Endothelial cell of umbilical vein (primary cell): ENCODE measurements around the gene LRRC28. TPM values are rescaled to one million over a fixed set of nuclear protein-coding genes. Genes with fewer than 3 reads are reported as not detected.

Experiments
- BruUV-seq: library from RNA; stranded (reverse); fragments of 400-500 nt; replicated peaks from 2 replicates; lab custom pipeline; 2021; lab: Mats Ljungman, UMichigan
- CTCF ChIA-PET: fragments of 300-600, 350-600 bp; sonication (Branson Sonifier 250); formaldehyde crosslinking; loops from one replicate; lab custom pipeline; 2021; ENCODE audit warnings: antibody characterized with exemption, inconsistent platforms; lab: Charles Lee
- POLR2A ChIA-PET: fragments of 300-600, 350-600 bp; sonication (Branson Sonifier 250); formaldehyde crosslinking; loops from one replicate; lab custom pipeline; 2021; ENCODE audit warnings: antibody characterized with exemption, inconsistent platforms; lab: Charles Lee
- DNase-seq: peaks from one replicate; pipeline ENCODE4 v3.0.0-alpha.2; 2011; ENCODE audit warnings: low read depth, low spot score
- FAIRE-seq: peaks from 2 replicates; lab custom pipeline; 2011; peaks lifted over from hg19 to GRCh38; lab: Jason Lieb, UNC
- H2AFZ ChIP-seq: 2 replicates; pipeline ENCODE4 v1.6.0; 2012; ENCODE audit warnings: low read depth, low read length, control low read depth, inconsistent platforms
- H3K27ac ChIP-seq: 2 replicates; pipeline ENCODE4 v1.5.1; 2011; ENCODE audit warnings: low read depth, mild to moderate bottlenecking, control low read depth, low read length, moderate library complexity; ENCODE audit not compliant: insufficient read depth
- H3K27me3 ChIP-seq, 2 experiments: 2 replicates each; pipeline versions ENCODE4 v1.6.0 to v1.6.1; 2011; ENCODE audit warnings: low read length in 2 of 2, mixed read lengths in 1 of 2; ENCODE audit not compliant: control insufficient read depth in 2 of 2, insufficient read depth in 2 of 2
- H3K36me3 ChIP-seq, 2 experiments: 2 replicates in 1 of 2; 3 replicates in 1 of 2; pipeline ENCODE4 v1.5.1; 2011; ENCODE audit warnings: low read length in 2 of 2, mild to moderate bottlenecking in 1 of 2, moderate library complexity in 1 of 2; ENCODE audit not compliant: control insufficient read depth in 2 of 2, insufficient read depth in 2 of 2; ENCODE audit errors: extremely low read depth in 1 of 2
- H3K4me1 ChIP-seq: 3 replicates; pipeline ENCODE4 v1.5.1; 2011; ENCODE audit warnings: mild to moderate bottlenecking, low read length; ENCODE audit not compliant: control insufficient read depth, insufficient read depth; ENCODE audit errors: extremely low read depth
- H3K4me2 ChIP-seq: 2 replicates; pipeline ENCODE4 v1.6.1; 2011; ENCODE audit warnings: low read length, control low read depth, mixed read lengths; ENCODE audit not compliant: insufficient read depth
- H3K4me3 ChIP-seq, 3 experiments: fragments of 200-600 bp in 1 of 3; sonication (generic), shearing (Covaris generic) in 1 of 3; replicated peaks in 1 of 3; 2 replicates each; pipeline ENCODE4 v1.5.1; 2011 to 2016; ENCODE audit warnings: control low read depth in 3 of 3, low read length in 3 of 3, mild to moderate bottlenecking in 2 of 3, inconsistent platforms in 1 of 3, low read depth in 1 of 3, moderate library complexity in 1 of 3; ENCODE audit not compliant: insufficient read depth in 1 of 3
- H3K79me2 ChIP-seq: 2 replicates; pipeline ENCODE4 v1.6.0; 2012; ENCODE audit warnings: low read length, inconsistent platforms; ENCODE audit not compliant: control insufficient read depth, insufficient read depth
- H3K9ac ChIP-seq: replicated peaks from 2 replicates; pipeline ENCODE3; 2011; ENCODE audit warnings: low read length, control low read depth; ENCODE audit not compliant: insufficient read depth; ENCODE audit errors: extremely low read depth
- H3K9me1 ChIP-seq: replicated peaks from 3 replicates; pipeline ENCODE4 v1.6.0; 2011; ENCODE audit warnings: mild to moderate bottlenecking, low read length; ENCODE audit not compliant: control insufficient read depth, insufficient read depth; ENCODE audit errors: extremely low read depth
- H3K9me3 ChIP-seq: replicated peaks from 2 replicates; pipeline ENCODE4 v1.5.1; 2012; ENCODE audit warnings: low read length, inconsistent platforms; ENCODE audit not compliant: control insufficient read depth, insufficient read depth
- H4K20me1 ChIP-seq: replicated peaks from 2 replicates; pipeline ENCODE3; 2011; ENCODE audit warnings: mild to moderate bottlenecking, low read length; ENCODE audit not compliant: control insufficient read depth, insufficient read depth; ENCODE audit errors: extremely low read depth
- CTCF ChIP-seq, 2 donors: IDR thresholded peaks; 1 replicate in 1 of 2; 2 replicates in 1 of 2; pipeline ENCODE4 v1.5.1; 2011; ENCODE audit warnings: low read length in 2 of 2, mild to moderate bottlenecking in 2 of 2, moderate library complexity in 2 of 2, control low read depth in 1 of 2, inconsistent platforms in 1 of 2, low read depth in 1 of 2; ENCODE audit not compliant: insufficient read depth in 1 of 2; ENCODE audit errors: extremely low read depth in 1 of 2
- FOS ChIP-seq: IDR thresholded peaks from 2 replicates; pipeline ENCODE4 v1.6.1; 2011; ENCODE audit warnings: mild to moderate bottlenecking, low read length, moderate library complexity, borderline replicate concordance; ENCODE audit not compliant: insufficient read depth
- MAX ChIP-seq: IDR thresholded peaks from 2 replicates; pipeline ENCODE4 v1.6.1; 2011; ENCODE audit not compliant: insufficient read depth, insufficient read length
- dilution Hi-C: fragments of 300-500 bp; cut with MboI; formaldehyde crosslinking; loops from one replicate; pipeline ENCODE4 v1.15.0; 2019; ENCODE audit warnings: low sequenced_read_pairs; ENCODE audit not compliant: extremely low pct_ligation_motif_present
- intact Hi-C: fragments of 100-400 bp; cut with micrococcal nuclease; formaldehyde crosslinking; loops from one replicate; pipeline ENCODE4 v1.10.0; 2022
- polyA plus RNA-seq, 4 experiments: library from polyadenylated mRNA; depleted of rRNA in 3 of 4; stranded (reverse) in 3 of 4; unstranded in 1 of 4; fragments of >200 nt; gene quantifications; 2 replicates each; pipeline versions ENCODE4 v1.2.1 to v1.2.3, GENCODE V29; 2011 to 2012; ENCODE audit warnings: missing spikeins in 1 of 4
- total RNA-seq: library from RNA; stranded (reverse); gene quantifications from 2 replicates; pipeline ENCODE4 v1.2.3, GENCODE V29; 2021

LRRC28 gene
- total and polyA plus RNA-seq, 2 donors (not counting 3 experiments of a cell fraction or from before 2014, with no cell fraction given): 19.6 to 26.7 TPM

GRCh38 chr15:99322643-99323405, 71.5 kb downstream of the LRRC28 start:
- Histone ChIP-seq H2AFZ (no peak overlapping the region), H3K9me3 (no peaks in the 10 kb centered on the region), H3K9ac (no peak overlapping the region), H3K79me2 (no peaks in the 10 kb centered on the region), H3K9me1 (no peaks in the 10 kb centered on the region), H3K4me2 (no peak overlapping the region), H3K27me3 (no peaks in the 10 kb centered on the region), H3K36me3 (no peaks in the 10 kb centered on the region), H3K4me1 (peaks cover 7% of the 10 kb centered on the region), H3K27ac (no peak overlapping the region), H4K20me1 (no peaks in the 10 kb centered on the region), H3K4me3 (no peak overlapping the region)
- ChIA-PET CTCF (no interaction called here), POLR2A (no interaction called here)
- TF ChIP-seq MAX: no peak
- TF ChIP-seq FOS: no peak
- DNase-seq (no peak), FAIRE-seq (no peak)
- dilution Hi-C loops (no loop called here), intact Hi-C loops (no loop called here)
- no TSS peak for BruUV-seq

GRCh38 chr15:99324082-99324620, 72.9 kb downstream of the LRRC28 start:
- BruUV-seq: TSS peak; percentile 81
- Histone ChIP-seq H3K9me1 (no peaks in the 10 kb centered on the region), H3K27ac (peak overlapping the region; percentile 51), H2AFZ (no peak overlapping the region), H3K79me2 (no peaks in the 10 kb centered on the region), H3K27me3 (no peaks in the 10 kb centered on the region), H3K9me3 (no peaks in the 10 kb centered on the region), H3K4me2 (peak overlapping the region; percentile 30), H3K4me3 (no peak overlapping the region), H3K9ac (no peak overlapping the region), H3K36me3 (no peaks in the 10 kb centered on the region), H4K20me1 (no peaks in the 10 kb centered on the region), H3K4me1 (peaks cover 7% of the 10 kb centered on the region)
- CTCF ChIA-PET: interaction anchor here (0.5 to 1.4 kb wide), 4 partner anchors 9 to 380 kb away, joined by 3 to 5 read pairs (median 4); no protein-coding TSS in a partner anchor
- dilution Hi-C loops: no loop called here
- intact Hi-C loops: no loop called here
- FAIRE-seq (no peak), DNase-seq (peak; percentile 60)
- no peak for TF ChIP-seq CTCF (IDR thresholded peaks at IDR 0.05; ENCODE audit: extremely low read depth in 1 of 2, insufficient read depth in 1 of 2, low read depth in 1 of 2, low read length in 2 of 2)
- POLR2A ChIA-PET: no interaction called here
